ENCODE measurements around the gene MRGPRE. TPM values are rescaled to one million over a fixed set of nuclear protein-coding genes. Genes with fewer than 3 reads are reported as not detected.

Gene MRGPRE
- total RNA-seq, 1 experiment from 2014 or later: not detected

- no peak for DNase-seq (ENCODE audit: extremely low read depth, low read depth)
These were observed 16.1 kb downstream of the MRGPRE start for GRCh38 chr11:3216027-3216525.

GRCh38 chr11:3215346-3216026 is 16.7 kb downstream of the MRGPRE start:
- DNase-seq (ENCODE audit: extremely low read depth, low read depth): no peak

GRCh38 chr11:3214420-3214699 is 17.9 kb downstream of the MRGPRE start:
- no peak for DNase-seq (ENCODE audit: extremely low read depth, low read depth)

- DNase-seq (ENCODE audit: extremely low read depth, low read depth): no peak
These were observed 18.4 kb downstream of the MRGPRE start for GRCh38 chr11:3213659-3214419.

- no peak for DNase-seq (ENCODE audit: extremely low read depth, low read depth)
These were observed 23.9 kb downstream of the MRGPRE start for GRCh38 chr11:3208272-3208671.

- no peak for DNase-seq (ENCODE audit: extremely low read depth, low read depth)
These were observed 24.6 kb downstream of the MRGPRE start for GRCh38 chr11:3207526-3208189.

GRCh38 chr11:3206922-3207204 is 25.4 kb downstream of the MRGPRE start:
- DNase-seq (ENCODE audit: extremely low read depth, low read depth): no peak

GRCh38 chr11:3206156-3206921 is 25.9 kb downstream of the MRGPRE start:
- DNase-seq (ENCODE audit: extremely low read depth, low read depth): no peak

GRCh38 chr11:3205261-3206155 is 26.7 kb downstream of the MRGPRE start:
- DNase-seq (ENCODE audit: extremely low read depth, low read depth): no peak

GRCh38 chr11:3204141-3205015 is 27.8 kb downstream of the MRGPRE start:
- DNase-seq (ENCODE audit: extremely low read depth, low read depth): no peak

GRCh38 chr11:3203221-3204043 is 28.8 kb downstream of the MRGPRE start:
- DNase-seq (ENCODE audit: extremely low read depth, low read depth): no peak

GRCh38 chr11:3202759-3203158 is 29.5 kb downstream of the MRGPRE start:
- no peak for DNase-seq (ENCODE audit: extremely low read depth, low read depth)

GRCh38 chr11:3202305-3202704 is 29.9 kb downstream of the MRGPRE start:
- DNase-seq (ENCODE audit: extremely low read depth, low read depth): no peak

GRCh38 chr11:3201677-3202181 is 30.5 kb downstream of the MRGPRE start:
- DNase-seq (ENCODE audit: extremely low read depth, low read depth): no peak

- no peak for DNase-seq (ENCODE audit: extremely low read depth, low read depth)
These were observed 31.1 kb downstream of the MRGPRE start for GRCh38 chr11:3201112-3201581.

GRCh38 chr11:3200388-3201111 is 31.7 kb downstream of the MRGPRE start:
- DNase-seq (ENCODE audit: extremely low read depth, low read depth): no peak

GRCh38 chr11:3199537-3200295 is 32.5 kb downstream of the MRGPRE start:
- no peak for DNase-seq (ENCODE audit: extremely low read depth, low read depth)

All from NCI-H460 (cell line).